NCI-H2227 (cell line): Measurements from ENCODE around the gene NRCAM.
"Not testable (repeated sequence)": the region's sequence is repeated elsewhere in the genome, so short reads cannot be mapped to it uniquely, and the experiment has no call there.

ENCODE experiments used
- DNase-seq: peaks from one replicate; lab custom pipeline; 2025; ENCODE audit not compliant: unreplicated experiment; lab: John Stamatoyannopoulos, UW

NRCAM gene

GRCh38 chr7:108285003-108285368, 171.2 kb downstream of the NRCAM start:
- no peak for DNase-seq

- DNase-seq: no peak
Measured at GRCh38 chr7:108284349-108285002, 171.8 kb downstream of the NRCAM start.

GRCh38 chr7:108283252-108283651, 173.0 kb downstream of the NRCAM start:
- no peak for DNase-seq

GRCh38 chr7:108282427-108282996, 173.7 kb downstream of the NRCAM start:
- peak; percentile 58 for DNase-seq

- no peak for DNase-seq
Measured at GRCh38 chr7:108280136-108280535, 176.1 kb downstream of the NRCAM start.

- DNase-seq: no peak
Measured at GRCh38 chr7:108278776-108279175, 177.5 kb downstream of the NRCAM start.

GRCh38 chr7:108278281-108278680, 178.0 kb downstream of the NRCAM start:
- DNase-seq: no peak

- DNase-seq: not testable (repeated sequence)
Measured at GRCh38 chr7:108274447-108274846, 181.8 kb downstream of the NRCAM start.

GRCh38 chr7:108272891-108273290, 183.3 kb downstream of the NRCAM start:
- not testable (repeated sequence) for DNase-seq

GRCh38 chr7:108270385-108271015, 185.7 kb downstream of the NRCAM start:
- DNase-seq: no peak

GRCh38 chr7:108268200-108268820, 187.9 kb downstream of the NRCAM start:
- DNase-seq: no peak

- no peak for DNase-seq
Measured at GRCh38 chr7:108267615-108268014, 188.6 kb downstream of the NRCAM start.

- DNase-seq: no peak
Measured at GRCh38 chr7:108266491-108266890, 189.7 kb downstream of the NRCAM start.

- no peak for DNase-seq
Measured at GRCh38 chr7:108266035-108266434, 190.2 kb downstream of the NRCAM start.

GRCh38 chr7:108265007-108265406, 191.2 kb downstream of the NRCAM start:
- DNase-seq: no peak

- peak; percentile 35 for DNase-seq
Measured at GRCh38 chr7:108263425-108263824, 192.8 kb downstream of the NRCAM start.

GRCh38 chr7:108261560-108262255, 194.5 kb downstream of the NRCAM start:
- no peak for DNase-seq

GRCh38 chr7:108259447-108259846, 196.8 kb downstream of the NRCAM start:
- DNase-seq: not testable (repeated sequence)

- no peak for DNase-seq
Measured at GRCh38 chr7:108257954-108258353, 198.3 kb downstream of the NRCAM start.

- DNase-seq: no peak
Measured at GRCh38 chr7:108254259-108254658, 202.0 kb downstream of the NRCAM start.

- DNase-seq: no peak
Measured at GRCh38 chr7:108253275-108254044, 202.8 kb downstream of the NRCAM start.
